Measurements from ENCODE around the gene TKTL1. TPM values are rescaled to one million over a fixed set of nuclear protein-coding genes. Genes with fewer than 3 reads are reported as not detected.
"Not testable (repeated sequence)": the region's sequence is repeated elsewhere in the genome, so short reads cannot be mapped to it uniquely, and the experiment has no call there.

TKTL1 gene
- total and polyA plus RNA-seq, 2 of the 8 experiments (the other 6 are each of a cell fraction or from before 2014, with no cell fraction given) = 0.05 TPM; not detected in 1

DNA sequence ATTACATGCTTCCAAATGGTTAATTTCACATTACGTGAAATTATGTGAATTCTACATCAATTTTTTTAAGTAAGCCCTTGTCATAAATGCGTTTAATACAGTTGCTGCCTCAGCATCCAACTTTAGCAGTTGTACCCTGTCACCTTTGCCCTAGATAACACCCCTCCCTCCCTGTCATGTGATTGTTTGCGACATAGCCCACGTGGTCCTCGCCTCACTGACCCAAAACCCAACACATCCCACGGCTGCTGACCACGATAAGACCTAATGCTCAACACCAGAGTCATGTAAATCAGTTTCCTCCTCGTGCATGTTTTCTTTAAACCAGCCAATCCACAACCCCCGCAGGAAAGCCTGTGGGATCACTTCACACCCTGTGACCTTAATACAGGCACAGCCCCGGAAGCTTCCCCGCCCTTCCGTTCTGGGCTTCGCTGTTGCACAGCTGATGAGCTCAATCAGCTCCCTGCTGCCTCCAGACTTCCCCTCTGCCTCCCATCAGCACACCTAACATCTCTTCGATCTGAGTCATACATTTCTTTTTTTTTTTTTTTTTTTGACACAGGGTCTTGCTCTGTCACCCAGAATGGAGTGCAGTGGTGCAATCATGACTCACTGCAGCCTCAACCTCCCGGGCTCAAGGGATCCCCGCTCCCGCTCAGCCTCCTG lies 48.1 kb upstream of the TKTL1 start:
- H4K91ac ChIP-seq (replicated peaks; ENCODE audit: insufficient read length, low read length); H2BK15ac ChIP-seq (ENCODE audit: low read length); H3K23me2 ChIP-seq (ENCODE audit: low read depth, low read length); H3K9me3 ChIP-seq (ENCODE audit: insufficient read depth in 2 of 2, low read depth in 1 of 2, low read length in 1 of 2); H3K4me3 ChIP-seq (ENCODE audit: extremely low read depth in 1 of 4, insufficient read depth in 2 of 4, low read depth in 3 of 4, low read length in 4 of 4); H3K27me3 ChIP-seq (replicated peaks in 1 of 4; ENCODE audit: control insufficient read depth in 3 of 4, extremely low read depth in 1 of 4, insufficient read depth in 3 of 4, low read length in 3 of 4); H3K4me1 ChIP-seq (replicated peaks in 1 of 4; ENCODE audit: control insufficient read depth in 3 of 4, insufficient read depth in 4 of 4, low read length in 3 of 4); H3K23ac ChIP-seq (ENCODE audit: insufficient read length); H3K4ac ChIP-seq (replicated peaks; ENCODE audit: insufficient read length, low read depth, low read length); POLR2A ChIA-PET (ENCODE audit: partially characterized antibody); H2BK12ac ChIP-seq (ENCODE audit: low read depth, low read length); H4K5ac ChIP-seq (ENCODE audit: insufficient read length, low read depth, low read length); H2BK20ac ChIP-seq (ENCODE audit: low read length); H3K14ac ChIP-seq (ENCODE audit: insufficient read length); H2BK5ac ChIP-seq (ENCODE audit: low read depth, low read length); H2BK120ac ChIP-seq (replicated peaks; ENCODE audit: low read depth, low read length); H3K79me1 ChIP-seq (ENCODE audit: low read depth, low read length); H3K79me2 ChIP-seq (ENCODE audit: control insufficient read depth in 1 of 2, insufficient read depth in 2 of 2, low read length in 2 of 2); H2AK5ac ChIP-seq (ENCODE audit: low read depth, low read length); H3K4me2 ChIP-seq (ENCODE audit: insufficient read depth in 1 of 2, low read depth in 2 of 2, low read length in 2 of 2); H2AFZ ChIP-seq (ENCODE audit: low read length); DNase-seq (ENCODE audit: low read depth in 1 of 2, low spot score in 2 of 2); H4K20me1 ChIP-seq (replicated peaks in 1 of 2; ENCODE audit: control insufficient read depth in 1 of 2, insufficient read depth in 2 of 2, low read length in 2 of 2); H3K9ac ChIP-seq (replicated peaks in 1 of 4; ENCODE audit: extremely low read depth in 1 of 4, low read depth in 3 of 4, low read length in 3 of 4); H3K56ac ChIP-seq (replicated peaks; ENCODE audit: insufficient read length, low read depth, low read length); FAIRE-seq; CTCF ChIA-PET (ENCODE audit: partially characterized antibody); H3K27ac ChIP-seq (ENCODE audit: low read depth, low read length); H4K8ac ChIP-seq (ENCODE audit: extremely low read depth, insufficient read depth, low read length); H3K18ac ChIP-seq (ENCODE audit: extremely low read depth, low read length); H3K36me3 ChIP-seq (ENCODE audit: control insufficient read depth in 2 of 4, insufficient read depth in 4 of 4, low read length in 3 of 4): not testable (repeated sequence)
- no CpG with 5 or more reads among the region's 17 CpGs for WGBS, 2 experiments (ENCODE audit: extremely low coverage in 1 of 2, insufficient coverage in 1 of 2, insufficient read length in 1 of 2, insufficient replicate concordance in 2 of 2, low coverage in 1 of 2, low lambda C conversion rate in 2 of 2, missing lambda C conversion rate in 1 of 2)

DNA sequence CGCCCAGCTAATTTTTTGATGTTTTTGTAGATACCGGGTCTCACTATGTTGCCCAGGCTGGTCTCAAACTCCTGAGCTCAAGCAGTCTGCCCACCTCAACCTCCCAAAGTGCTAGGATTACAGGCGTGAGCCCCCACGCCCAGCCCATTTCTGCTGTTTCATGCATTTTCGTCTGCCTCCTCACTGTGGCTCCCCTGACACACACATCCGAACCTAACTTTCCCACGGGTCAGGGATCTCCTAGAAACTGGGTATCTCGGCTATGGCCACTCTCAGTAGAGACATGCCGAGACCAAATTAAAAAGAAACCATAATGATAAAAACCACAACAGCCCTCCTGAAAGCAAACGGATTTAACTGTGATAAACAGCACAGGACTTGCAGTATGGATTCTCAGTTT lies 47.5 kb upstream of the TKTL1 start:
- H4K5ac ChIP-seq (ENCODE audit: insufficient read length, low read depth, low read length) = not testable (repeated sequence)
- no CpG with 5 or more reads among the region's 10 CpGs for WGBS, 2 experiments (ENCODE audit: extremely low coverage in 1 of 2, insufficient coverage in 1 of 2, insufficient read length in 1 of 2, insufficient replicate concordance in 2 of 2, low coverage in 1 of 2, low lambda C conversion rate in 2 of 2, missing lambda C conversion rate in 1 of 2)

More for the DNA sequence above, 47.5 kb upstream of the TKTL1 start:
- H3K4me3 ChIP-seq (ENCODE audit: extremely low read depth in 1 of 4, insufficient read depth in 2 of 4, low read depth in 3 of 4, low read length in 4 of 4); H2AFZ ChIP-seq (ENCODE audit: low read length); H3K4me1 ChIP-seq (replicated peaks in 1 of 4; ENCODE audit: control insufficient read depth in 3 of 4, insufficient read depth in 4 of 4, low read length in 3 of 4); H2BK5ac ChIP-seq (ENCODE audit: low read depth, low read length); FAIRE-seq; H3K23me2 ChIP-seq (ENCODE audit: low read depth, low read length); H3K23ac ChIP-seq (ENCODE audit: insufficient read length); CTCF ChIA-PET (ENCODE audit: partially characterized antibody); H3K9me3 ChIP-seq (ENCODE audit: insufficient read depth in 2 of 2, low read depth in 1 of 2, low read length in 1 of 2); H3K79me1 ChIP-seq (ENCODE audit: low read depth, low read length); H2BK20ac ChIP-seq (ENCODE audit: low read length); POLR2A ChIA-PET (ENCODE audit: partially characterized antibody); DNase-seq (ENCODE audit: low read depth in 1 of 2, low spot score in 2 of 2); H2AK5ac ChIP-seq (ENCODE audit: low read depth, low read length); H4K20me1 ChIP-seq (replicated peaks in 1 of 2; ENCODE audit: control insufficient read depth in 1 of 2, insufficient read depth in 2 of 2, low read length in 2 of 2); H2BK12ac ChIP-seq (ENCODE audit: low read depth, low read length); H3K4ac ChIP-seq (replicated peaks; ENCODE audit: insufficient read length, low read depth, low read length); H3K18ac ChIP-seq (ENCODE audit: extremely low read depth, low read length); H2BK120ac ChIP-seq (replicated peaks; ENCODE audit: low read depth, low read length); H3K27ac ChIP-seq (ENCODE audit: low read depth, low read length); H3K56ac ChIP-seq (replicated peaks; ENCODE audit: insufficient read length, low read depth, low read length); H3K36me3 ChIP-seq (ENCODE audit: control insufficient read depth in 2 of 4, insufficient read depth in 4 of 4, low read length in 3 of 4); H3K27me3 ChIP-seq (replicated peaks in 1 of 4; ENCODE audit: control insufficient read depth in 3 of 4, extremely low read depth in 1 of 4, insufficient read depth in 3 of 4, low read length in 3 of 4); H3K9ac ChIP-seq (replicated peaks in 1 of 4; ENCODE audit: extremely low read depth in 1 of 4, low read depth in 3 of 4, low read length in 3 of 4); H2BK15ac ChIP-seq (ENCODE audit: low read length); H3K79me2 ChIP-seq (ENCODE audit: control insufficient read depth in 1 of 2, insufficient read depth in 2 of 2, low read length in 2 of 2); H3K14ac ChIP-seq (ENCODE audit: insufficient read length); H4K8ac ChIP-seq (ENCODE audit: extremely low read depth, insufficient read depth, low read length); H3K4me2 ChIP-seq (ENCODE audit: insufficient read depth in 1 of 2, low read depth in 2 of 2, low read length in 2 of 2); H4K91ac ChIP-seq (replicated peaks; ENCODE audit: insufficient read length, low read length): not testable (repeated sequence)
